ENCODE measurements around the gene PARD3B.

The PARD3B gene

DNA sequence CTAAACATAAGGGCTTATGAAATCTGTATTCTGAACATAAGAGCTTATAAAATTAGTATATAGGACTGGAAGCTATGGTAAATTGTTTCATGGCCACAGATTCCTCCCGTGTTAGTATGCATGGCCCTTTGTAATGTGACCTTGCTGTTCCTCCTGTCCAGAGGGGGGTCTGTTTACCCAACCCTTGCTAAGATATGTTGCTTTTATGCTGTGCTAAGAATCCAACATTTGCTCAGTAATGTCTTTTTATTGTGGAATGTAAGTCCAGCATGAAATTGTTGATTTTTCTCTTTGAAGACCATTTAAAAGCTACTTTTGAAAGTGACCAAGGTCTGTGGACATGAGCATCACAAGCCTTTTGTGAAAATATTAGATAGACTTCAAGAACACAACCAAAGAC lies 485.4 kb downstream of the PARD3B start:
- DNase-seq: no peak

- no peak for DNase-seq
These were observed 486.8 kb downstream of the PARD3B start for GRCh38 chr2:205032093-205032551.

DNA sequence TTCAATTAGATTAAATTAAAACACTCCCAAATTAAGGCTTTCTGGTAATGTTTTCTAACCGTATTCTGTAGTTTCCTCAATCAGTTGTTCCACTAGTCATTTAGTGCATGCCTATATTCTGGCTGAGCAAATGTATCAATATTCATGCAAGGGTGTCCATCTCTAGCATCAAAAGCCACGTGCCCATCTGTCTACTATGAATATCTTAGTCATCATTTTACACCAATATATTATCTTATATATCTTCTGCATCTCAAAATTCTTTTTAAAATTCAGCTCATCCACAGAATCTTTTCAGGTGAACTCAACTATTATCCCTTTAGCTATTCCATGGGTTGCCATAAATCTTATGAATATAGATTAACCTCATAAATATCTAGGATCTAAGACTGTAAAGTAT lies 488.2 kb downstream of the PARD3B start:
- DNase-seq: no peak

DNA sequence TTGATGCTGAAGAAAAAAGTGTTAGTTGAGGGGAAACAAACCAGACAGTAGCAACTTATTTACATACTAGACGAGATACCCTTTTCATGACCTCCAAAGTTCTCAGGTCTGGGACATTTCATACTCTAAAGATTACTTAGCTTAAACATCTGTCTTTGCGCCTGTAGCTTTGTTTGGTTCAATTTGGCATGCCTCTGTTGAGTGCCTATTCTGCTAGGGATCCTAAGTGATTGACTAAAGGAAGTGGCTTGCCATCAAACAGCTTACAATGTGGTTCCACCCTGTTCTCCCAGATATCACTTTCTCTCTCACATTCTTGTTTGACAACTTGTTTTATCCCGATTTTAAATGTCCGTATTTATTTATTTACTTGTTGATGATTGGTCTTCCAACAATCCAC lies 488.8 kb downstream of the PARD3B start:
- no peak for DNase-seq

- DNase-seq: no peak
These were observed 495.0 kb downstream of the PARD3B start for GRCh38 chr2:205040323-205040722.

- no peak for DNase-seq
These were observed 496.3 kb downstream of the PARD3B start for GRCh38 chr2:205041472-205042130.

DNA sequence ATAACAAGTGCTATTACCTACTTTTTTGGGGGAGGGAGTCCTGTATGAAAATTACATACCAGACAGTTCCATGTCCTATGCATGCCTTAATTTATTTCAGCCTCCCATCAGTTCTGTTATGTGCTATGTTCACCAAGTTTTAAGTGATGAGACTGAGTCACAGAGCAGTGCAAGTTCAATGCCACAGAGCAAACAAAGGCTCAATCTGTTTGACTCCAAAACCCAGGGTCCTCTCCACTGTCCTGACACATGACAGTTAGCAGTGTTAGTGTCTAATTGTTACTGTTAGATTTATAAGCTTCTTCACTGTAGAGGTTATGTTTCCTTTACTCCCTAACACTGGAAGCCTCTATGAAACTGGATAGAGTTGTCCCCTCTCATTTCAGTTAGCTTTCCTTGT lies 498.0 kb downstream of the PARD3B start:
- no peak for DNase-seq

DNA sequence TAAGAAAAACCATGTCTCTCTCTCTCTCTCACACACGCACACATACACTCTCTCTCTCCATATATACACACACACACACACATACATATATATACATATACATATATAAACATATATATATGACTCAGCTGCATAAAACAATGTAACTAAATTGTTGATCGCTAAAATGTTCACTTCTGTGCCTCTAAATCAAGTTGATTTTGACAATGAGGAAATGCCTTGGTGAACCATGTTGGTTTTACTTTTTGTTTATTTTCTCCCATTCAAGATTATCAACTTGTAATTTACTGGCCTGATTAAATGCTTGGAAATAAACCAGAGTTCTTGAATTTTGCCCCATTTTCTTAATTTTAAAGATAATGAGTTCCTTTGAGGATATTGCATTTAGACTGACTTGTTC lies 500.4 kb downstream of the PARD3B start:
- no peak for DNase-seq

DNA sequence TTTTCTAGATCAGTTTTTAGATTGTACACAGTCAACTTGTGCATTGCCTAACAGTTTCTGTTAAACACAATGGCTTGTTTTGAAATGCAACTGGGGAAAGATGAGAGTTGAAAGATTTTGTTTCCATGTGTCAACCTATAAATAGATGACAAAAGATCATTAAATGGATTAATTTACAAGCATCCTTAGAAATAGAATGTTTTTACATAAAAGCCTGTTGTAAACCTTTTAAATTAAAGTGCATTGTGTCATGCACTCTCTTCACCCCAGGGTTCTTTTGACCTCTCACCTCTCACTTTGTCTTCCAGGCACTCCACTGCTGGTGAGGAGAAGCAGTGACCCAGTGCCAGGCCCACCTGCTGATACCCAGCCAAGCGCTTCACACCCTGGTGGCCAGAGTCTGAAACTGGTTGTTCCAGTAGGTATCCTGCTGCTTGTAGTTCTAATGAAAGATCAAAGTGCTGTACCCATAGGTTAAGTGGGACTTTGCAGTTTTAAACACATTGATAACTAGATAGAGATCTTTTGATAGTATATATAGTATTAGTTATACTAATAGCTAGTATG lies 502.1 kb downstream of the PARD3B start:
- DNase-seq: no peak

- no peak for DNase-seq
These were observed 506.1 kb downstream of the PARD3B start for GRCh38 chr2:205051417-205051816.

DNA sequence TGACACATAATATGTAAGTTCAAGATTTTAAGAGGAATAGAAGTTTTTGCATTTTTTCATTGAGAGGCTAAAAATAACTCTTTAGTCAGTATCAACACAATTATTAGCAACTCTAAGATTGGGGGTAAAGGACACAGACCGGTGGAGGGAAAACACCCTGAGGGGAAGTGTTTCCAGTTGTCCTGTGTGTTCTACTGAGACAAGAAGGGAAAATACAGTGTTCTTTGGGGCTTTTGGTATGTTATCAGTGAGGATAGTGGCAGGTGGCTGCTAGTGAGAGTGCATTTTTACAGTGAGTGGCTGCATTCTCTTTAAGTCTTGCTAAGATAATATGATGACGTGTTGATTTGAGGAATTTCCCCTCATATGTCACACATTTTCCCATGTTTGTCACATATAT lies 507.5 kb downstream of the PARD3B start:
- DNase-seq: no peak

DNA sequence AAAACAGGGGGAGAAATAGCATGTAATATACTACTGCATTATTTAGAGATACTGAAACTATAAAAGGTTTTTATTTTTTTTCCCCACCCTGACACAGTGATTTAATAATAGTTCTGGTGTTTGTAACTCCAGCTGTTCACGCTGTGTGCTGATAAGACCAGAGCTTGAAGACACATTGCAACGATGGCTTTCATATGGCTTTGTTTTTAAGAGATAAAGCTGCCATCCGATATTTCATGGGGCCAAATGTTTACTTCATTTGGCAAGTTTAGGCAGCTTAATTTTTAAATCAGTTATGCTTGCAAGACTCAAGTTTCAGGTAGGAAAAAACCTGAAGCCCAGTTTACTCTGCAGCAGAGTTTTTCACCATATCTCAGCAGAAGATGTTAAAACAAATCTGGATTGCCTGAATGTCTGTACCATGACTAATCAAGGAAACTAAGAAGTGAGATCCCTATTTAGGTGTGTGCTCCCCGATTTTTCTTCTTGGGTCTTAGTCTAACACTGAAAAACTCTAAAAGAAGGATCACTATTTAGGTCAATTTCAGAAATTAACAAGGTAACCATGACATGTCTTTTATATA lies 508.6 kb downstream of the PARD3B start:
- no peak for DNase-seq

DNA sequence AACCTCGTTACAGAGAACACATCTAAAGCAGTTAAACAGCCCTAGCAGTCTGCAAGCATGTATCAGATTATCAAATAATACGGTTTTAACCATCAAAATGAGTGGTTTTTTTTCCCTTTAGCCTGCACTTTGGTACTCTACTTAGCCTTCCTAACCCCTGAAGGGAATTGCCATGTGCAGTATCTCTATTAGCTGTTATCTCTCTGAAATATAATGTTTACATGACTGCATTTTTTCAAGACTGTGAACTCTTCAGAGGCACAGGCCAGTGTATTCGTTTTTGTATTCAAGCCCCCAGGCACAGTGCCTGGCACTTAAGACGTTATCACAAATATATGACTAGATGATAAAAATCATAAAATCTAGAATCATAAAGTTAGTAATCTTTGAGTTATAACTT lies 509.5 kb downstream of the PARD3B start:
- DNase-seq: no peak

- DNase-seq: no peak
These were observed 510.0 kb downstream of the PARD3B start for GRCh38 chr2:205055251-205055650.

DNA sequence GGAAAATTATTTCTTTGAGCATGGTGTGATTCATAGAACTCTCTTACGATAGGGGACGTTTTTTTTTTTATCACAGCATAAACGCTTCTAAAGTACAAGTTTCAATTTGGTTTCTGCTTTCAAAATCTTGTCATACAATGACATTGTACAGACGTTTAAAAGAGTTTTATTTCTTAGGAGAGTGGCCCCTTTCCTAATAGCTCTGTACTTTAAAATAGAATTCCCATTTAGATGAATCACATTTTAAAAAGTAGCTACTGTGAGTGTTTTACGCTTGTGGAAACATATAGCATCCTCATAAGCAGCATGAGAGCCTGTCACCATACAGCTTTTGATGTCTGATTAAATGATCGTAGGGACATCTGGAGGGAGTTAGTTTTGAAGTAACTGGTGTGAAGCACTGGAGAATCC lies 510.9 kb downstream of the PARD3B start:
- DNase-seq: no peak

DNA sequence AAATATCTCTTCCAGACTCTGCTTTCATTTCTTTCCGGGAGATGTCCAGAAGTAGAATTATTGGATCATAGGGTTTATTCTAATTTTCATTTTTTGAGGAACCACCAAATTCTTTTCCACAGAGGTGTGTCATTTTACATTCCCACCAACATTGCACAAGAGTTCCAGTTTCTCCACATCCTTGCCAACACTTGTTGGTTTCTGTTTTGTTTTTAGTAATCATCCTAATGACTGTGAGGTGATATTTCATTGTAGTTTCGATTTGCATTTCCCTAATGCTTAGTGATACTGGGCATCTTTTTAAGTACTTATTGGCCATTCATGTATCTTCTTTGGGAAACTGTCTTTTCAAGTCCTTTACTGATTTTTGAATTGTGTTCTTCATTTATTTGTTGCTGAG lies 513.1 kb downstream of the PARD3B start:
- no peak for DNase-seq

- DNase-seq: no peak
These were observed 515.0 kb downstream of the PARD3B start for GRCh38 chr2:205060269-205060668.

DNA sequence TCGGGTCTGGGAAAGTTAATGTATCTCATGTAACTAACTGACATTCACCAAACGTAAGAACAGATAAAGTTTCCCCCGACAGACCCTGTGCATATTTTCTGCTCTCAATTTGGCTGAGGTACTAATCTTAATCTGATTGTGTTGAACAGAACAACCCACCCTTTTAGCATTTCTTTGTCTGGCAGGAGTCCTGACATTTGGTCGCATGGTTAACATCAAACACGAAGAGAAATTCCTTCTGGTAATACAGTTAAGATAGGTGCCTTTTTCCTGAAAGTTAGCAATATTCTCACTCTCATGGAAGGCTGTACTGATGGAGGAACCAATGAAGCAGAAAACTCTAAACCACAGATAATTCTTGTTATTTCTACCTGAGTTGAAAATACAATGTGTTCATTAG lies 520.8 kb downstream of the PARD3B start:
- DNase-seq: no peak

GRCh38 chr2:205069928-205070327 lies 524.7 kb downstream of the PARD3B start:
- no peak for DNase-seq

DNA sequence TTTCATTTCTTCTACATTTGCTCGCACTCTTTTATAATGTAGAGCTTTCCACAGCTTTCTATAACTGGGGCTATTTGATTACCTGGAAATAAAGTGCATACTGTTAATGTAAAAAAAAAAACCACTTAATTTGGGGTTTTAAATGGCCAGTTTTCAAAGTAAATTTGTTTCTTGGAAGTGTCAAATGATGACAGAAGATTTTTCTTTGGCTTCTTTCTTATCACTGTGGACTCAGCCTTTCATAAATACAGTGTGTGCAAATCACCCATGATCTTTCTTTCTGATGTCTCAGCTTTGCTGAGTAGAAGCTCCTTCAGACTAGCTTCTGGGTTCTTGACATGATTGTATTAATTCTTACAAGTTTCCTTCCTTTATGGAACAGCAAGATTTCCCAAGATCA lies 525.6 kb downstream of the PARD3B start:
- no peak for DNase-seq

GRCh38 chr2:205073433-205074020 lies 528.3 kb downstream of the PARD3B start:
- no peak for DNase-seq

DNA sequence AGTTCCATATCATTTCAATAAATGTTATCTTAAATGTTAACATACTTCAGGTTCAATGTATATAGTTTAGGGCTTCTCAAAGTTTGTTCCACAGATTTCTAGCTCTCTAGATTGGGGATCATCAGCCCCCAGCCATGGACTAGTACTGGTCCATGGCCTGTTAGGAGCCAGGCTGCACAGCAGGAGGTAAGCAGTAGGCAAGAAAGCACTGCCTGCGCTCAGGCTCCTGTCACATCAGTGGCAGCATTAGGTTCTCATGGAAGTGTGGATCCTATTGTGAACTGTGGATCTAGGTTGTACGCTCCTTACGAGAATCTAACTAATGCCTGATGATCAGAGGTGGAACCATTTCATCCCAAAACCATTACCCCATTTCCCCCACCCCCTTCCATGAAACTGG lies 531.1 kb downstream of the PARD3B start:
- DNase-seq: no peak

DNA sequence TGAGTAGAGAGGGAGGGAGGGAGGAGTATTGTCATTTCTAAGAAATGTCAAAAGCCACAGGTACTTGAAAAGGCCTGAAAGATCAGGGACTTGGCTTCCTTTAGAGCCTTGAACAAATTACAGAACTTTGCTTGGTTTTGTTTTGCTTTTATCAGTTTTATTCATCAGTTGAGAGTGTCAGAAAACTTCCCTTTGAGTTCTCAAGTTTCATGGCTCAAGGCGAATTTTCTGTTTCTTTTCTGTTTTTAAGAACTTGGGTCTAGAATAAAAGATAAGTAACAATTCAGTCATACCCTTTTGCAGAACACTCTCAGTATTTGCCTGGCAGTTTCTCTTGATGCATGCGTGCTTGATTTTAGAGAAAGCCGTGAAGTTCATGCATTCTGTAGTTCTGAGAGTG lies 531.9 kb downstream of the PARD3B start:
- DNase-seq: no peak

DNA sequence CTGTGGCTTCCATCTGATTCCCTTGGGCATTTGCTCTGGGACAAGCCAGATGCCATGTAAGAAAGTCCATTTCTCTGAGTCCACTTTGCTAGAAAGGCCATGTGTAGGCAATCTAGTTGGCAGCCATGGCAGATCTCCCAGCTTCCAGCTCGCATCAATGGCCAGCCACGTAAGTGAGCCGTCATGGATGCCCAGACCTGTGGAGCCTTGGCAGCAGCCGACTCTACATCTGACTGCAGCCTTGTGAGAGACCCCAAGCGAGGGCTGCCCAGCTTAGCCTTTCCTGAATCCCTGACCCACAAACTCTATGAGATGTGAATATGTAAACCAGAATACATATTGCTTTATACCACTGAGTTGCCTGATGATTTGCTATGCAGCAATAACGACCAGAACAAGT lies 533.5 kb downstream of the PARD3B start:
- DNase-seq: no peak

Data from NCI-H2107 (cell line).